CD4-positive, CD25-positive, alpha-beta regulatory T cell (primary cell): ENCODE data around the gene SAPCD2. TPM values are rescaled to one million over a fixed set of nuclear protein-coding genes. Genes with fewer than 3 reads are reported as not detected.

Experiments
- ATAC-seq, 2 donors: fragments of 150-1000 bp; cut with Tn5 transposase; one replicate each; pipeline ENCODE4 v1.10.0; 2021; ENCODE audit warnings: low read depth in 2 of 2, moderate number of reproducible peaks in 2 of 2, moderate library complexity in 1 of 2
- DNase-seq, 3 donors: peaks; one replicate each; pipeline versions ENCODE4 v3.0.0 to v3.0.0-alpha.2; 2012 to 2022; ENCODE audit warnings: mixed read lengths in 1 of 3
- H3K27ac ChIP-seq: one replicate; pipeline ENCODE4 v1.7.0; 2013; ENCODE audit warnings: mild to moderate bottlenecking, low read length; ENCODE audit not compliant: insufficient read depth, poor library complexity, severe bottlenecking
- H3K27me3 ChIP-seq: one replicate; pipeline ENCODE4 v1.7.0; 2013; ENCODE audit warnings: low read length; ENCODE audit not compliant: control insufficient read depth, insufficient read depth
- H3K36me3 ChIP-seq: one replicate; pipeline ENCODE4 v1.7.0; 2013; ENCODE audit warnings: mild to moderate bottlenecking, low read length, moderate library complexity; ENCODE audit not compliant: control insufficient read depth, insufficient read depth
- H3K4me1 ChIP-seq: 2 replicates; pipeline ENCODE4 v1.7.0; 2013; ENCODE audit warnings: mild to moderate bottlenecking, low read length; ENCODE audit not compliant: insufficient read depth, control insufficient read depth, poor library complexity, severe bottlenecking
- H3K4me3 ChIP-seq: one replicate; pipeline ENCODE4 v1.7.0; 2013; ENCODE audit warnings: low read depth, mild to moderate bottlenecking, low read length, moderate library complexity
- H3K9me3 ChIP-seq, 2 experiments: 1 replicate in 1 of 2; 2 replicates in 1 of 2; pipeline ENCODE4 v1.7.0; 2013; ENCODE audit warnings: low read length in 2 of 2, mild to moderate bottlenecking in 1 of 2, moderate library complexity in 1 of 2; ENCODE audit not compliant: control insufficient read depth in 2 of 2
- H3K27ac Mint-ChIP-seq, 3 donors: one replicate each; pipeline ENCODE4 v1.8.0; 2020 to 2022; ENCODE audit warnings: mild to moderate bottlenecking in 3 of 3, mixed read lengths in 3 of 3, moderate library complexity in 2 of 3
- H3K27me3 Mint-ChIP-seq: one replicate; pipeline ENCODE4 v1.8.0; 2022; ENCODE audit warnings: mild to moderate bottlenecking, mixed read lengths
- H3K36me3 Mint-ChIP-seq: one replicate; pipeline ENCODE4 v1.8.0; 2020; ENCODE audit warnings: mixed read lengths
- H3K4me1 Mint-ChIP-seq, 4 donors: one replicate each; pipeline ENCODE4 v1.8.0; 2020 to 2022; ENCODE audit warnings: mixed read lengths in 4 of 4, mild to moderate bottlenecking in 1 of 4
- H3K4me3 Mint-ChIP-seq, 4 donors: one replicate each; pipeline ENCODE4 v1.8.0; 2020 to 2022; ENCODE audit warnings: mild to moderate bottlenecking in 4 of 4, mixed read lengths in 4 of 4, moderate library complexity in 3 of 4
- H3K9me3 Mint-ChIP-seq, 7 donors: one replicate each; pipeline ENCODE4 v1.8.0; 2020 to 2022; ENCODE audit warnings: mixed read lengths in 7 of 7, mild to moderate bottlenecking in 3 of 7, moderate library complexity in 2 of 7
- polyA plus RNA-seq, 4 donors: library from polyadenylated mRNA; unstranded; fragments of 300-500 nt; fragmentation: Illumina TruSeq; gene quantifications; one replicate each; pipeline ENCODE4 v1.2.3, GENCODE V29; 2021
- total RNA-seq: library from RNA; stranded (reverse); gene quantifications from one replicate; pipeline ENCODE4 v1.2.3, GENCODE V29; 2022

The SAPCD2 gene
- total and polyA plus RNA-seq, 5 donors from 2014 or later, result 0.09 to 1.2 (median 0.19) TPM

DNA sequence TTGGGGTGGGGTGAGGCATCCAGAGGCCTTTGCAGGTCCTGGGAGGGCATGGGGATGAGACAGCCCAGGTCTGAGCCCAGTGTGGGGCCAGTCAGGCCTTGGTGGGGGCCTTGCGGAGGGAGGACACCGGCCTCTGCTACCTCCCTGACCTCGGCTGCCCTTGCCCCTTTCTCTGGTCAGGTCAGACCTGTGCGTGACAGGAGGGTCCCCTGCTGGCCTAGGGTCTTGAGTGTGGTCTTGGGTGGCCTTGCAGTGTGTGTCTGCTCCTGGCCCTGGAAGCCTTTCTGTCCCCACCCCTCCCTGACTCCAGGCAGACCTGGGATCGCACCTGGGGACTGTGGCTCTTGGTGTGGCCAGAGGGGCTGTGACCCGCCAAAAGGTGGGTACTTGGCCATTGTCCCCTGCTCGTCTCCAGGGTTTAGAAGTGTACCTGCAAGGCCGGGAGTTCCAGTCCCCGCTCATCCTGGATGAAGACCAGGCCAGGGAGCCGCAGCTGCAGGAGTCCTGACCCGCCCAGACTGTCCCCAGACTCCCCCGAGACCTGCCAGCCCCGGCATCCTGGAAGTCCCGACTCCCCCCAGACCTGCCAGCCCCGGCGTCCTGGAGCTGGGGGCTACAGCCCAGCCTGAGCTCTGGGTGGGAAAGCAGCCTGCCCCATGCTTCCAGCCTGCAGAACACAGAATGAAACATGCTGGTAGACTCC is 12.0 kb upstream of the SAPCD2 start:
- no peak for ATAC-seq
- H3K4me1 ChIP-seq, result peaks cover 29% of the 10 kb centered on the region
- peaks cover 6% of the 10 kb centered on the region for H3K36me3 Mint-ChIP-seq
- H3K9me3 ChIP-seq, result no peaks in the 10 kb centered on the region
- DNase-seq, result no peak
- H3K4me3 Mint-ChIP-seq, result peak overlapping the region in 3 of 4 donors; percentile 15 to 49 (median 28)
- no peak overlapping the region for H3K27ac Mint-ChIP-seq
- no peaks in the 10 kb centered on the region for H3K9me3 Mint-ChIP-seq
- no peaks in the 10 kb centered on the region for H3K27me3 ChIP-seq
- no peaks in the 10 kb centered on the region for H3K27me3 Mint-ChIP-seq
- H3K27ac ChIP-seq, result no peak overlapping the region
- H3K4me1 Mint-ChIP-seq, result peaks cover 0 to 17% (median 9%) of the 10 kb centered on the region in 4 donors
- peaks cover 11% of the 10 kb centered on the region for H3K36me3 ChIP-seq
- H3K4me3 ChIP-seq, result no peak overlapping the region

- no peaks in the 10 kb centered on the region for H3K9me3 ChIP-seq
- no peak for DNase-seq
- Mint-ChIP-seq H3K27me3 (no peaks in the 10 kb centered on the region), H3K9me3 (no peaks in the 10 kb centered on the region), H3K4me1 (peaks cover 0 to 9% (median 2%) of the 10 kb centered on the region in 4 donors), H3K36me3 (peaks cover 6% of the 10 kb centered on the region), H3K4me3 (no peak overlapping the region), H3K27ac (no peak overlapping the region)
- ATAC-seq, result no peak
- peaks cover 11% of the 10 kb centered on the region for H3K36me3 ChIP-seq
- no peak overlapping the region for H3K4me3 ChIP-seq
- peaks cover 20% of the 10 kb centered on the region for H3K4me1 ChIP-seq
- no peak overlapping the region for H3K27ac ChIP-seq
- no peaks in the 10 kb centered on the region for H3K27me3 ChIP-seq
Observed at GRCh38 chr9:137080260-137081122, 10.1 kb upstream of the SAPCD2 start.

GRCh38 chr9:137079401-137079787 is 9.0 kb upstream of the SAPCD2 start:
- H3K4me1 ChIP-seq, result peaks cover 14% of the 10 kb centered on the region
- DNase-seq (no peak), ATAC-seq (no peak)
- no peaks in the 10 kb centered on the region for H3K9me3 Mint-ChIP-seq
- H3K4me1 Mint-ChIP-seq, result peaks cover 0 to 7% (median 0%) of the 10 kb centered on the region in 4 donors
- H3K36me3 ChIP-seq, result peaks cover 11% of the 10 kb centered on the region
- no peaks in the 10 kb centered on the region for H3K9me3 ChIP-seq
- H3K4me3 Mint-ChIP-seq, result peak overlapping the region in 2 of 4 donors; percentile 43 to 62
- no peak overlapping the region for H3K27ac Mint-ChIP-seq
- no peak overlapping the region for H3K4me3 ChIP-seq
- H3K27me3 Mint-ChIP-seq, result no peaks in the 10 kb centered on the region
- peaks cover 6% of the 10 kb centered on the region for H3K36me3 Mint-ChIP-seq
- no peak overlapping the region for H3K27ac ChIP-seq
- no peaks in the 10 kb centered on the region for H3K27me3 ChIP-seq

DNA sequence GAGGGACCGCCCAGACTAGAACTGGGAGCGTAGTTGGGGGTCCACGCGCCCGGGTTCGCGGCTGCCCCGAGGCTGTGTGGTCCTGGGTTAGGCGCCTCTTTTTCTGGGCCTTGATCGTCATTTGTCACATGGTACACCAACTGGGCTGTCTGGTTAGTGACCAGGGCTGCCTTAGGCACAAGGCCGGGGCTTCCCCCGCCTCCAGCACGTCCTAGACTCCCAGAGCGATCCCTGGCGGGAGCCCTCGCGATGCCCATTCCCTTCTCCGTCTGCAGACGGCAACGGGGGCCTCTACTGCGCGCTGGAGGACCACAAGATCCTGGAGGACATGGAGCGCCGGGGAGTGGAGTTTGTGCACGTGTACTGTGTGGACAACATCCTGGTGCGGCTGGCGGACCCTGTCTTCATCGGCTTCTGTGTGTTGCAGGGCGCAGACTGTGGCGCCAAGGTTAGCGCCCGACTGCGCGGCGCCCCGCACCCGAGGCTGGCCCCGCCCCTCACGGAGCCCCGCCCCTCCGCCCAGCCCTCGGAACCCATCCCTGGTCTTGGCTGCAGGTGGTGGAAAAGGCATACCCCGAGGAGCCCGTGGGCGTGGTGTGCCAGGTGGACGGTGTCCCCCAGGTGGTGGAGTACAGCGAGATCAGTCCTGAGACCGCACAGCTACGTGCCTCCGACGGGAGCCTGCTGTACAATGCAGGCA is 8.5 kb upstream of the SAPCD2 start:
- H3K4me3 Mint-ChIP-seq, result peak overlapping the region in 2 of 4 donors; percentile 4 to 62
- Histone ChIP-seq H3K9me3 (no peaks in the 10 kb centered on the region), H3K27ac (no peak overlapping the region), H3K36me3 (peaks cover 11% of the 10 kb centered on the region), H3K27me3 (no peaks in the 10 kb centered on the region), H3K4me3 (no peak overlapping the region), H3K4me1 (peaks cover 14% of the 10 kb centered on the region)
- no peak overlapping the region for H3K27ac Mint-ChIP-seq
- H3K9me3 Mint-ChIP-seq, result no peaks in the 10 kb centered on the region
- H3K27me3 Mint-ChIP-seq, result no peaks in the 10 kb centered on the region
- peaks cover 6% of the 10 kb centered on the region for H3K36me3 Mint-ChIP-seq
- ATAC-seq, result no peak
- H3K4me1 Mint-ChIP-seq, result peaks cover 0 to 7% (median 1%) of the 10 kb centered on the region in 4 donors
- no peak for DNase-seq

- Histone ChIP-seq H3K4me3 (no peak overlapping the region), H3K36me3 (peaks cover 11% of the 10 kb centered on the region), H3K4me1 (peaks cover 14% of the 10 kb centered on the region), H3K27me3 (no peaks in the 10 kb centered on the region), H3K27ac (peak overlapping the region; percentile 66), H3K9me3 (no peaks in the 10 kb centered on the region)
- Mint-ChIP-seq H3K9me3 (no peaks in the 10 kb centered on the region), H3K27ac (peak overlapping the region in 1 of 3 donors; percentile 62), H3K4me3 (peak overlapping the region; percentile 69 to 81 (median 78)), H3K27me3 (no peaks in the 10 kb centered on the region), H3K4me1 (peaks cover 0 to 7% (median 3%) of the 10 kb centered on the region in 4 donors), H3K36me3 (peaks cover 6% of the 10 kb centered on the region)
- DNase-seq, result peak; percentile 31 to 85 (median 35)
- peak; percentile 36 to 54 for ATAC-seq
Observed at GRCh38 chr9:137077758-137078693, 7.7 kb upstream of the SAPCD2 start.

DNA sequence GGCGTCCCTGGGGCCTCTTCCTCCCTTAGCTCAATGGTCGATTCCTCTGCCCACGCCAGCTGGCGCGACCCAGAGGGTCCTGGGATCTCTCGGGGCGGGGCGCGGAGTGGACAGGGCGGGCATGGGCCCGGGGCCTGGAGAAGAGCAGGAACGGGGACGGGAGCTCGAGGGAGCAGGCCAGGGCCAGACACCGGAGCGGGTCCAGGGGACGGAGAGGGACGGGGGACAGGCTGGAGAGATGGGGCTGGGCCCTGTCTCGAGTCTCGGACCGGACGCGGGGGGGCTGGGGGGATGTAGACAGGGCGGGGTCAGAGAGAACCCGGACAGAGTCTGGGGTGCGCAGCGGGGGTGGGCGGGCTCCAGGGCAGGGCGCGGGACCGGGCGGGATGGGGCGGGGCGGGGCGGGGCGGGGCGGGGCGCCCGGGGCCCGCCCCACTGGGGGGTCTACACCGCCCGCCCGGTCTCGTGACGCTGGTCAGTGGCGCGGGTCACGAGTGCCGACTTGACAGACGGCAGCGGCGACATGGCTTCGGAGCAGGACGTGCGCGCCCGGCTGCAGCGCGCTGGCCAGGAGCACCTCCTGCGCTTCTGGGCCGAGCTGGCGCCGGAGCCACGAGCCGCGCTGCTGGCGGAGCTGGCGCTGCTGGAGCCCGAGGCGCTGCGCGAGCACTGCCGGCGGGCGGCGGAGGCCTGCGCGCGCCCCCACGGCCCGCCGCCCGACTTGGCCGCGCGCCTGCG is 6.8 kb upstream of the SAPCD2 start, which contains the start of gene UAP1L1:
UAP1L1 (plus strand) TSS at position 508 of the 738 bp plus-strand sequence; CDS start at position 524, 16 bp downstream.
- H3K27me3 Mint-ChIP-seq, result no peaks in the 10 kb centered on the region
- H3K27me3 ChIP-seq, result no peaks in the 10 kb centered on the region
- H3K36me3 Mint-ChIP-seq, result peaks cover 6% of the 10 kb centered on the region
- no peaks in the 10 kb centered on the region for H3K9me3 ChIP-seq
- no peaks in the 10 kb centered on the region for H3K9me3 Mint-ChIP-seq
- ATAC-seq (peak; percentile 64 to 65), DNase-seq (peak; percentile 45 to 71 (median 66))
- peaks cover 14% of the 10 kb centered on the region for H3K4me1 ChIP-seq
- H3K4me3 ChIP-seq, result no peak within 1 kb of the TSS
- peak within 1 kb of the TSS; percentile 69 to 90 (median 80) for H3K4me3 Mint-ChIP-seq
- H3K27ac Mint-ChIP-seq, result peak within 1 kb of the TSS in 1 of 3 donors; percentile 62
- H3K4me1 Mint-ChIP-seq, result peaks cover 0 to 7% (median 3%) of the 10 kb centered on the region in 4 donors
- peak within 1 kb of the TSS; percentile 66 for H3K27ac ChIP-seq
- peaks cover 10% of the 10 kb centered on the region for H3K36me3 ChIP-seq
